Upper lobe of left lung (tissue), 4 donors: ENCODE results near the gene CRKL.

ENCODE experiments used
- EP300 ChIP-seq, 4 donors: sonication (generic); formaldehyde crosslinking; IDR thresholded peaks; one replicate each; pipeline ENCODE4 v1.5.1; 2017; ENCODE audit warnings: antibody characterized with exemption in 4 of 4, control low read depth in 2 of 4
- POLR2A ChIP-seq, 4 donors: fragments of 450-650 bp; IDR thresholded peaks; one replicate each; pipeline ENCODE4 v1.5.1; 2016 to 2017; ENCODE audit warnings: antibody characterized with exemption in 4 of 4, mild to moderate bottlenecking in 2 of 4
- TF ChIP-seq, protein P1 (sequence below), 6 experiments: fragments of 450-650 bp in 4 of 6; fragments of 200-600 bp in 2 of 6; sonication (generic) in 2 of 6; IDR thresholded peaks; one replicate each; pipeline ENCODE4 v1.5.1; 2016 to 2019; ENCODE audit warnings: antibody characterized with exemption in 6 of 6

- TF ChIP-seq, protein P1, sequence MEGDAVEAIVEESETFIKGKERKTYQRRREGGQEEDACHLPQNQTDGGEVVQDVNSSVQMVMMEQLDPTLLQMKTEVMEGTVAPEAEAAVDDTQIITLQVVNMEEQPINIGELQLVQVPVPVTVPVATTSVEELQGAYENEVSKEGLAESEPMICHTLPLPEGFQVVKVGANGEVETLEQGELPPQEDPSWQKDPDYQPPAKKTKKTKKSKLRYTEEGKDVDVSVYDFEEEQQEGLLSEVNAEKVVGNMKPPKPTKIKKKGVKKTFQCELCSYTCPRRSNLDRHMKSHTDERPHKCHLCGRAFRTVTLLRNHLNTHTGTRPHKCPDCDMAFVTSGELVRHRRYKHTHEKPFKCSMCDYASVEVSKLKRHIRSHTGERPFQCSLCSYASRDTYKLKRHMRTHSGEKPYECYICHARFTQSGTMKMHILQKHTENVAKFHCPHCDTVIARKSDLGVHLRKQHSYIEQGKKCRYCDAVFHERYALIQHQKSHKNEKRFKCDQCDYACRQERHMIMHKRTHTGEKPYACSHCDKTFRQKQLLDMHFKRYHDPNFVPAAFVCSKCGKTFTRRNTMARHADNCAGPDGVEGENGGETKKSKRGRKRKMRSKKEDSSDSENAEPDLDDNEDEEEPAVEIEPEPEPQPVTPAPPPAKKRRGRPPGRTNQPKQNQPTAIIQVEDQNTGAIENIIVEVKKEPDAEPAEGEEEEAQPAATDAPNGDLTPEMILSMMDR (IDR thresholded peaks at IDR 0.05), result no peak
- no peak for TF ChIP-seq POLR2A (IDR thresholded peaks at IDR 0.05)
- no peak for TF ChIP-seq EP300 (IDR thresholded peaks at IDR 0.05)
Observed at GRCh38 chr22:20992056-20992442, 74.8 kb downstream of the CRKL start.
